T-helper 1 cell treated with Interleukin-12 subunit alpha and Interleukin-12 subunit beta and Interleukin-4 antibody, amounts not matched to agents 30 μg/mL and 1 μg/mL, for 36 hours (primary cell): ENCODE data around the gene TRAK1.

Experiments
- H3K27ac Mint-ChIP-seq: one replicate; pipeline ENCODE4 v1.8.0; 2021; ENCODE audit warnings: mild to moderate bottlenecking, mixed read lengths
- H3K27me3 Mint-ChIP-seq: one replicate; pipeline ENCODE4 v1.8.0; 2021; ENCODE audit warnings: low read depth, mixed read lengths
- H3K36me3 Mint-ChIP-seq: one replicate; pipeline ENCODE4 v1.8.0; 2021; ENCODE audit warnings: low read depth, mixed read lengths
- H3K4me1 Mint-ChIP-seq: one replicate; pipeline ENCODE4 v1.8.0; 2021; ENCODE audit warnings: low read depth, mixed read lengths
- H3K4me3 Mint-ChIP-seq: one replicate; pipeline ENCODE4 v1.8.0; 2021; ENCODE audit warnings: mild to moderate bottlenecking, moderate library complexity, mixed read lengths
- H3K9me3 Mint-ChIP-seq: one replicate; pipeline ENCODE4 v1.8.0; 2021; ENCODE audit warnings: mixed read lengths

Gene TRAK1

DNA sequence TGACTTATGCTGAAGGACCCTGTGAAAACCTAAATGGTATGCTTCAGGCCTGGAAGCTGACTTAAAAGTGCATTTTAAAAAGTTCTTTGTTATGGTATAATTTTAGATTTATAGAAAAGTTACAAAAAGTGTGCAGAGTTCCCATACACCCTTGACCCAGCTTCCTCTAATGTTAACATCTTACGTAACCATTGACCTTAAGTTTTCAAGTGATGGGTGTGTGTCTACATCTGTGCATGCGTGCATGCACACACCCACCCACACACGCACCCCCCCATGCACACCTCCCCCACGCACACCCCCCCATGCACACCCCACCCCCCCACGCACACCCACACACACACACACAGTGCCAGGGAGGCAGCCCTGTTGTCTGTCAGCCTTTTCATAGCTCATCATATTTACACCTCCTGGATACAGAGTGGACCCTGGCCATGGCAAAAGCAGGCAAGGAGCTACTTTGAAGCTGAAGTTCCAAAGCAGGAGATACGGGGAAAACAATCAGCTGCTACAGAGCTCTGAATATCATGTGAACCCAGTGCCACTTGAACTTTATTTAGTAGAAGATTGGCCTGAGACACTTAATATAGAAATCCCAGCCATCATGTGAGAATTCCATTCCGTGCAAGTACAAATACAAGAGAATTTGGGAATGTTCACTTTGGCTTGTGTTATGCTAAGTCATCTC is 30.0 kb upstream of the TRAK1 start:
- Mint-ChIP-seq H3K36me3 (no peaks in the 10 kb centered on the region), H3K9me3 (no peaks in the 10 kb centered on the region), H3K27me3 (no peaks in the 10 kb centered on the region), H3K4me1 (peaks cover 3% of the 10 kb centered on the region), H3K4me3 (no peak overlapping the region), H3K27ac (no peak overlapping the region)

- Mint-ChIP-seq H3K4me3 (no peak overlapping the region), H3K36me3 (no peaks in the 10 kb centered on the region), H3K27me3 (no peaks in the 10 kb centered on the region), H3K27ac (no peak overlapping the region), H3K4me1 (peaks cover 3% of the 10 kb centered on the region), H3K9me3 (no peaks in the 10 kb centered on the region)
Measured at GRCh38 chr3:42061713-42062380, 29.3 kb upstream of the TRAK1 start.

GRCh38 chr3:42062464-42062863 is 28.7 kb upstream of the TRAK1 start:
- Mint-ChIP-seq H3K36me3 (no peaks in the 10 kb centered on the region), H3K9me3 (no peaks in the 10 kb centered on the region), H3K27ac (no peak overlapping the region), H3K27me3 (no peaks in the 10 kb centered on the region), H3K4me1 (peaks cover 3% of the 10 kb centered on the region), H3K4me3 (no peak overlapping the region)

GRCh38 chr3:42063888-42064287 is 27.3 kb upstream of the TRAK1 start:
- H3K36me3 Mint-ChIP-seq: no peaks in the 10 kb centered on the region
- H3K27me3 Mint-ChIP-seq: no peaks in the 10 kb centered on the region
- no peak overlapping the region for H3K27ac Mint-ChIP-seq
- no peaks in the 10 kb centered on the region for H3K9me3 Mint-ChIP-seq
- H3K4me3 Mint-ChIP-seq: no peak overlapping the region
- H3K4me1 Mint-ChIP-seq: peaks cover 3% of the 10 kb centered on the region

DNA sequence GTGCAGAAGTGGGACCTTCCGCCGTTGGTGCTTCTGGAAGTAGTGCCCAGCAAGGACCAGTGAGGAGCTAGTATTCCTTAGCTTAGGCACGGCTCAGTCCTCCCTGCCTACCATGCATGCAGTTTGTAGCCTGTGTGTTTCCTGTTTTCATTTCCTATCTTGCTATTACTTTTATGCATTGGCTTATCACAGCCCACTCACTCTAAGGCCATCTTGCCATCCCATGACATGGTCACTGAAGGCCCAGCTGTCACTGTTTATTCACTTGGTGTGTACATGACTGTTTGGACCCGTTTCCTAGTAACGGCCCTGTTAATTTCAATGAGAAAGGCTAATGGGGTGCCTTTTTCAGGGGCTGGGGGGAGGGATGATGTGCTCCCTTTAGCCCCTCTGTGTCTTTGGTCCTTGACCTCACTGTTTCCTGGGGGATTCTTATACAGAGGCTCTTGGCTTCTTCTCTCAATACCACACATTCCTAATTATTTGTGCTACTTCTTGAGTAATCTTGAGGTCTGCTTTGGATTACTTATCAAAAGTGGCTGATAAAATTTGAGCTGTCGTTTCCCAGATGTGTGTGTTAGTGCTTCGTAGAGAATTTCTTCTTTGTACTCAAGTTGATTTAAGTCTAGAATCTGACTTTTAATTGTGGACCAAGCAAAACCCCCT is 24.5 kb upstream of the TRAK1 start:
- H3K36me3 Mint-ChIP-seq: no peaks in the 10 kb centered on the region
- peaks cover 3% of the 10 kb centered on the region for H3K4me1 Mint-ChIP-seq
- no peak overlapping the region for H3K4me3 Mint-ChIP-seq
- no peaks in the 10 kb centered on the region for H3K27me3 Mint-ChIP-seq
- no peaks in the 10 kb centered on the region for H3K9me3 Mint-ChIP-seq
- no peak overlapping the region for H3K27ac Mint-ChIP-seq

- no peak overlapping the region for H3K4me3 Mint-ChIP-seq
- H3K27me3 Mint-ChIP-seq: no peaks in the 10 kb centered on the region
- no peaks in the 10 kb centered on the region for H3K9me3 Mint-ChIP-seq
- H3K27ac Mint-ChIP-seq: no peak overlapping the region
- H3K36me3 Mint-ChIP-seq: no peaks in the 10 kb centered on the region
- peaks cover 3% of the 10 kb centered on the region for H3K4me1 Mint-ChIP-seq
Measured at GRCh38 chr3:42067326-42067725, 23.8 kb upstream of the TRAK1 start.

GRCh38 chr3:42068303-42069088 is 22.7 kb upstream of the TRAK1 start:
- Mint-ChIP-seq H3K9me3 (no peaks in the 10 kb centered on the region), H3K4me1 (peaks cover 5% of the 10 kb centered on the region), H3K27me3 (no peaks in the 10 kb centered on the region), H3K4me3 (no peak overlapping the region), H3K27ac (no peak overlapping the region), H3K36me3 (no peaks in the 10 kb centered on the region)

DNA sequence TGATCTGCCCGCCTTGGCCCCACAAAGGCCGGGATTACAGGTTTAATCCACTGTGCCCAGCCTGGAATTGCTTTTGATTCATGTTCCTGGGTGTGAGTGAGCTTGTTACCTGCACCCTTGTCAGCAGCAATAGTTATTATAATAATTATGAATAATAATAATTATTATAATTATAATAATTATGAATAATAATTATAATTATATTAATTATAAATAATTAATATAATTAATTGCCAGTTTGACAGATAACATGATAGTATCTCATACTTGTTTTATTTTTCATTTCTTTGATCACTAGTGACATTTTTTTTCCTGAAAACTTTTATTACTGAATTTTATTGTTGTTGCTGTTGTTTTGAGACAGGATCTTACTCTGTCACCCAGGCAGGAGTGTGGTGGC is 21.1 kb upstream of the TRAK1 start:
- no peaks in the 10 kb centered on the region for H3K36me3 Mint-ChIP-seq
- H3K27ac Mint-ChIP-seq: no peak overlapping the region
- H3K4me1 Mint-ChIP-seq: peaks cover 2% of the 10 kb centered on the region
- no peak overlapping the region for H3K4me3 Mint-ChIP-seq
- H3K27me3 Mint-ChIP-seq: no peaks in the 10 kb centered on the region
- no peaks in the 10 kb centered on the region for H3K9me3 Mint-ChIP-seq

DNA sequence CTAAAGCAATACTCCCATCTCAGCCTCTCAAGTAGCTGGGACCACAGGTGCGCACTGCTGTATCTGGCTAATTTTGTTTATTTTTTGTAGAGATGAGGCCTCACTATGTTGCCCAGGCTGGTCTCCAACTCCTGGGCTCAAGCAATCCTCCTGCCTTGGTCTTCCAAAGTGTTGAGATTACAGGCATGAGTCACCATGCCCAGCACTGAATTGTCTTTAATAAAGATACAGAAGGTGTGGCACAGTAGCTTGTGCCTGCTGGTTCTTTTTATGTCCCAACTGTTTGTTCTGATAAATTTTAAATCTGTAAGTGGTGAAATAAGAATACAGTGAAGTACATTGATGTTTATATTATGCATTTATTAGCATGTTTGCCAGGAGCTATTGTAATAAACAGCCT is 20.6 kb upstream of the TRAK1 start:
- H3K4me3 Mint-ChIP-seq: no peak overlapping the region
- peaks cover 2% of the 10 kb centered on the region for H3K4me1 Mint-ChIP-seq
- no peak overlapping the region for H3K27ac Mint-ChIP-seq
- no peaks in the 10 kb centered on the region for H3K9me3 Mint-ChIP-seq
- no peaks in the 10 kb centered on the region for H3K36me3 Mint-ChIP-seq
- H3K27me3 Mint-ChIP-seq: no peaks in the 10 kb centered on the region

DNA sequence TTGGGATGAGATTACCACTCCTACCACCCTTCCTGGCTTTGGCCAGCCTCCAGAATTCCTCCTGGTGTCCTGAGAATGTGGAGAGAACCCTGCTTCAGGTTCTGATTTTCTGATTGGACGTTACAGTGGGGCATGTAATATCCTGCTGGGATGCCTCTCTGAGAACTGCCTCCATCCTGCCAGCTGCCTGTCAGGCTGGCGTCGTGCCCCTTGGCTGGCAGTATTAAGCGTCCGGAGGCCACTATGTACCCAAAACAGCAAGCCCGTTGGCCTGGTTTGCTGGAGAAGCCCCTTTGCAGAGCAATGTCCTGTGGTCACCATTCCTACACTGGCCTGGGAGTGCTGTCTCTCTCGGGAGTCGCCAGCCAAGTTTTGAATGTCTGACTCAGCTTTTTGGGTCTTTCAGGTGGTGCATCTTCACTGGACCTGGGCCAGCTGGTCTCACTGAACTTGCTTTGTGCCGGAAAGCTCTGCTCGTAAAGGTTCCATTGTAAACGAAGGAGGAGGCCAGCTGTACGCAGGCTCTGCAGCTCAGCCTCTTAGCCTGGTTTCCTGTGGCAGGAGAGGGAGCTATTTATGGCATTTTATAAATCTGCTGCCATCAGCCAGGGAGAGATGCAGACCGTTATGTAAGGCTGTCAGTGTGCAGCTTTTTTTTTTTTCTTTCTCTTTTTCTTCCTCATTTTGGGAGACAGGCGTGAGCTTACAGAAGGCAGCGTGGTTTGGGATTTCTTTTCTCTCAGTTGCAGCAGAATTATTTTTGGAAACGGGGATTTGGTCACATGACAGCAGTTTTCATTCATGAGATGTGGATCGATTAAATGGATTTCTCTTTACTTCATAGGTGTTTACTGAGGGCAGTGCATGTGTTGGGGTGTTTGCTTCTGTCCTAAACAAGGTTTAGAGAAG is 19.0 kb upstream of the TRAK1 start:
- no peaks in the 10 kb centered on the region for H3K9me3 Mint-ChIP-seq
- no peaks in the 10 kb centered on the region for H3K27me3 Mint-ChIP-seq
- H3K4me3 Mint-ChIP-seq: no peak overlapping the region
- no peaks in the 10 kb centered on the region for H3K36me3 Mint-ChIP-seq
- H3K27ac Mint-ChIP-seq: no peak overlapping the region
- H3K4me1 Mint-ChIP-seq: peaks cover 2% of the 10 kb centered on the region

DNA sequence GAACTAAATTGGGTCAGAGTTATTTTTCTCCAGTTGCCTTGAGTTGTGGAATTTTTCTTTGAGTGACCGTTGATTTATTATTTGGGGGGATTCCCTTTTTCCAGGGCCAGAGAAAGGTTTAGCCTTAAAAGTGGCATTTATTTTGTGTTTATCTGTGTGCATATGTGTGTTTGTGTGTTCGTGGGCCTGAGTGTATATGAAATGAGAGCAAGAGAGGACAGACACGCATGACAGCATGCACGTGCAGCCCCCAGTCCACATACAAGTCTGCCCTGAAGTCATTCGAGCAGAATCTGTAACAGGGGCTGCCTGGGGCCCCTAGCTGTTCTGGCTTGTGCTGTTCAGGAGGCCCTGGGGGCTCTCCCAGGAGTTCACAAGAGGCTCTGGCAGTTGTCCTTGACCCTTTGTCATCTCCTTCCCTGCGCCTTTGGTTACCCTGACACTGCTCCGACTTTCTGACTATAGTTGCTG is 18.3 kb upstream of the TRAK1 start:
- Mint-ChIP-seq H3K27me3 (no peaks in the 10 kb centered on the region), H3K4me1 (peaks cover 2% of the 10 kb centered on the region), H3K27ac (no peak overlapping the region), H3K36me3 (peaks cover 2% of the 10 kb centered on the region), H3K9me3 (peaks cover 3% of the 10 kb centered on the region), H3K4me3 (no peak overlapping the region)

- Mint-ChIP-seq H3K9me3 (peaks cover 3% of the 10 kb centered on the region), H3K36me3 (peaks cover 2% of the 10 kb centered on the region), H3K27ac (no peak overlapping the region), H3K27me3 (no peaks in the 10 kb centered on the region), H3K4me1 (peaks cover 23% of the 10 kb centered on the region), H3K4me3 (no peak overlapping the region)
Measured at GRCh38 chr3:42077785-42078184, 13.4 kb upstream of the TRAK1 start.

DNA sequence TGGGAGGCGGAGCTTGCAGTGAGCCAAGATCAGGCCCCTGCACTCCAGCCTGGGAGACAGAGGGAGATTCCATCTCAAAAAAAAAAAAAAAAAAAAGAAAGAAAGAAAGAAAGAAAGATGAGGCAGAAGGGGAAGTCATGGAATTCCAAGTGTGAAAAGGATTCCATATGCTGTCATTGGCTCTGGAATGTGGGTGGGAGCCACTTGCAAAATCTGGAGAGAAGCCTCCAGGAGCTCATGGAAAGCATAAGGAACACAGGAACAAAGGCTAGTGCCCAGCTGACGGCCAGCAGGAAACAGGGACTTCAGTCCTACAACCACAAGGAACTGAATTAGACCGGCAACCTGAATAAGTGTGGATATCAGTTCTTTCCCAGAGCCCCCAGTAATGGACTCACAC is 12.5 kb upstream of the TRAK1 start:
- peaks cover 2% of the 10 kb centered on the region for H3K36me3 Mint-ChIP-seq
- no peak overlapping the region for H3K27ac Mint-ChIP-seq
- H3K4me3 Mint-ChIP-seq: no peak overlapping the region
- H3K27me3 Mint-ChIP-seq: no peaks in the 10 kb centered on the region
- peaks cover 28% of the 10 kb centered on the region for H3K4me1 Mint-ChIP-seq
- peaks cover 3% of the 10 kb centered on the region for H3K9me3 Mint-ChIP-seq
